HepG2 (cell line): ENCODE results near the gene CHD9. TPM values are rescaled to one million over a fixed set of nuclear protein-coding genes. Genes with fewer than 3 reads are reported as not detected.

ENCODE experiments used
- GABPA ChIP-seq, 2 experiments: IDR thresholded peaks; 2 replicates each; pipeline ENCODE4 v1.6.1; 2011 to 2016; ENCODE audit warnings: low read depth in 2 of 2, low read length in 1 of 2, missing biosample characterization in 1 of 2, missing genetic modification characterization in 1 of 2
- HOXA9 ChIP-seq: sonication (generic); formaldehyde crosslinking; IDR thresholded peaks from 2 replicates; pipeline ENCODE4 v1.8.1; 2022; ENCODE audit warnings: missing genetic modification reagents, mild to moderate bottlenecking, moderate library complexity, borderline replicate concordance
- SCMH1 ChIP-seq: sonication (generic); formaldehyde crosslinking; IDR thresholded peaks from 2 replicates; pipeline ENCODE4 v1.9.0; 2021; ENCODE audit warnings: missing genetic modification reagents, mild to moderate bottlenecking, borderline replicate concordance
- ZC3H4 ChIP-seq: sonication (generic); formaldehyde crosslinking; IDR thresholded peaks from 2 replicates; pipeline ENCODE4 v1.4.0; 2020; ENCODE audit warnings: missing genetic modification reagents, borderline replicate concordance
- ZIK1 ChIP-seq: sonication (generic); formaldehyde crosslinking; IDR thresholded peaks from 2 replicates; pipeline ENCODE4 v1.5.0; 2020; ENCODE audit warnings: mild to moderate bottlenecking, low read depth, missing genetic modification reagents, borderline replicate concordance
- ZNF260 ChIP-seq: sonication (generic); formaldehyde crosslinking; IDR thresholded peaks from 2 replicates; pipeline ENCODE4 v1.4.0; 2020; ENCODE audit warnings: missing genetic modification reagents, low read depth, mild to moderate bottlenecking, borderline replicate concordance
- ZNF333 ChIP-seq: sonication (generic); formaldehyde crosslinking; IDR thresholded peaks from 2 replicates; pipeline ENCODE4 v1.4.0; 2020; ENCODE audit warnings: mild to moderate bottlenecking, missing genetic modification reagents, borderline replicate concordance
- ZNF451 ChIP-seq: sonication (generic); formaldehyde crosslinking; IDR thresholded peaks from 2 replicates; pipeline ENCODE4 v1.5.0; 2020; ENCODE audit warnings: mild to moderate bottlenecking, missing genetic modification reagents
- ZNF589 ChIP-seq: sonication (generic); formaldehyde crosslinking; conservative IDR thresholded peaks from 2 replicates; pipeline ENCODE4 v1.8.0; 2022; ENCODE audit warnings: mild to moderate bottlenecking, moderate library complexity, missing genetic modification reagents
- ZNF660 ChIP-seq: sonication (generic); formaldehyde crosslinking; IDR thresholded peaks from 2 replicates; pipeline ENCODE4 v1.5.1; 2020; ENCODE audit warnings: mild to moderate bottlenecking, low read depth, missing genetic modification reagents, borderline replicate concordance
- polyA plus RNA-seq, 8 experiments: library from polyadenylated mRNA; depleted of rRNA in 3 of 8; stranded (reverse) in 7 of 8; unstranded in 1 of 8; fragments of >200 nt; fragmentation: Illumina TruSeq in 4 of 8; extraction: Trizol in 4 of 8; gene quantifications; 2 replicates each; pipeline versions ENCODE4 v1.2.1 to v1.2.3, GENCODE V29; 2011 to 2016; ENCODE audit warnings: low read depth in 4 of 8, missing spikeins in 1 of 8, mixed read lengths in 1 of 8; ENCODE audit not compliant: insufficient read depth in 1 of 8
- total RNA-seq, 5 experiments: library from RNA; depleted of rRNA; stranded (reverse); fragments of >200 nt; fragmentation: Illumina TruSeq; extraction: Trizol; gene quantifications; 2 replicates each; pipeline ENCODE4 v1.2.3, GENCODE V29; 2016; ENCODE audit warnings: low read depth in 1 of 5
- TF ChIP-seq, protein P1 (sequence below): fragments of 450-650 bp; IDR thresholded peaks from 2 replicates; pipeline ENCODE4 v1.6.1; 2017
- TF ChIP-seq, protein P2 (sequence below): sonication (generic); formaldehyde crosslinking; IDR thresholded peaks from 2 replicates; pipeline ENCODE4 v1.8.0; 2022; ENCODE audit warnings: missing genetic modification reagents, low read depth, mild to moderate bottlenecking, borderline replicate concordance
- TF ChIP-seq, protein P3 (sequence below): sonication (generic); formaldehyde crosslinking; IDR thresholded peaks from 2 replicates; pipeline ENCODE4 v1.8.1; 2023; ENCODE audit warnings: missing genetic modification reagents, inconsistent platforms, borderline replicate concordance
- TF ChIP-seq, protein P4 (sequence below): sonication (generic); formaldehyde crosslinking; IDR thresholded peaks from 2 replicates; pipeline ENCODE4 v1.5.1; 2020; ENCODE audit warnings: missing genetic modification reagents, mild to moderate bottlenecking, borderline replicate concordance

CHD9 gene
- total and polyA plus RNA-seq, 2 of the 13 experiments (the other 11 are each of a cell fraction or from before 2014, with no cell fraction given), result 23.4 to 27.7 TPM

DNA sequence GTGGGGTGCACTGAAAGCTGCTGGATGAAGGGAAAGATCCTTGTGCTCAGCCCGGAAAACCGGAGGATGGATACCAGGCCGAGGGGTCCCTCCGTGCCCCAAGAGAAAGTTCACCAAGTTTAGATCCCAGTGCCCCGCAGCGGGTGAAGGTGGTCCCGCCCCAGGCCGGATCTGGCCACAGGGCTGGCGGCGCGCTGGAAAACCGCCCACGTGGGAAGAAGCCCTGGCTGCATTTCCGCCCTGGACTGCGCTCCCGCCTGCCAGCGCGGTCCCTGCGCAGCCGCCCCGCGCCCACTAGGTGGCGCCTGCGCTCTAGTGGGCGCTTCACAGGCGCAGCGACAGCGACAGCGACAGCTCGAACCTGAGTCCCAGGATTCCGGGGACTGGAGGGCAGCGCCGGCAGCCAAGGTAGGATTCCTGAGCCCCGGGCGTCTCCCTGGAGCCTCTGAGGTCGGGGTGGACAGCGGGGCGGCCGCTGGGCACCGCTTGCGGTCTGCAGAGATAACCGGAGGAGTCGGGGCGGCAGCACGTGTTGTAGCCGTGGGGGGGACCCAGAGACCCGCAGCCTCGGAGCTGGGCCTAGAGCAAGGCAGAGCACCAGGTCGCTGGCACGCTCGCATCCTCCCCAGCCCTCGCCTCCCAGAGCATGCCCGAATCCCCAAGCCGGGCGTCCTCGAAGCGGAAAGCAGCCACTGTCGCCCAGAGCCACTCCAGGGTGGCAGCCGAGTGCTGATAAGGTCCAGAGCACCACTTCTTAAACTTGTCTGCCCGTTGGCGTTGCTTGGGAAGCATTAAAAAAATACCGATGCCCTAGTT is at the start of gene CHD9 (continued):
- TF ChIP-seq ZNF333 (CRISPR knock-in tag) (peak; percentile 87; the same call in 1 of the 2 replicates), ZNF589 (CRISPR knock-in tag) (peak; percentile 39; the same call in 1 of the 2 replicates), HOXA9 (CRISPR knock-in tag) (peak; percentile 62; the same call in 1 of the 2 replicates), ZNF260 (CRISPR knock-in tag) (no peak), ZIK1 (CRISPR knock-in tag) (peak; percentile 62; the same call in 1 of the 2 replicates), ZC3H4 (CRISPR knock-in tag) (peak; percentile 72; the same call in 1 of the 2 replicates), SCMH1 (CRISPR knock-in tag) (no peak), ZNF451 (CRISPR knock-in tag) (peak; percentile 90), ZNF660 (CRISPR knock-in tag) (0 out of 2 replicates have a peak, but pooled peaks have one; percentile 38), GABPA (IDR thresholded peaks at IDR 0.05; ENCODE audit: low read depth, low read length) (peak; percentile 62), GABPA (CRISPR knock-in tag; IDR thresholded peaks at IDR 0.05; ENCODE audit: low read depth) (peak; percentile 78)
- TF ChIP-seq, protein P1, sequence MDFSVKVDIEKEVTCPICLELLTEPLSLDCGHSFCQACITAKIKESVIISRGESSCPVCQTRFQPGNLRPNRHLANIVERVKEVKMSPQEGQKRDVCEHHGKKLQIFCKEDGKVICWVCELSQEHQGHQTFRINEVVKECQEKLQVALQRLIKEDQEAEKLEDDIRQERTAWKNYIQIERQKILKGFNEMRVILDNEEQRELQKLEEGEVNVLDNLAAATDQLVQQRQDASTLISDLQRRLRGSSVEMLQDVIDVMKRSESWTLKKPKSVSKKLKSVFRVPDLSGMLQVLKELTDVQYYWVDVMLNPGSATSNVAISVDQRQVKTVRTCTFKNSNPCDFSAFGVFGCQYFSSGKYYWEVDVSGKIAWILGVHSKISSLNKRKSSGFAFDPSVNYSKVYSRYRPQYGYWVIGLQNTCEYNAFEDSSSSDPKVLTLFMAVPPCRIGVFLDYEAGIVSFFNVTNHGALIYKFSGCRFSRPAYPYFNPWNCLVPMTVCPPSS, result no peak
- TF ChIP-seq, protein P2, sequence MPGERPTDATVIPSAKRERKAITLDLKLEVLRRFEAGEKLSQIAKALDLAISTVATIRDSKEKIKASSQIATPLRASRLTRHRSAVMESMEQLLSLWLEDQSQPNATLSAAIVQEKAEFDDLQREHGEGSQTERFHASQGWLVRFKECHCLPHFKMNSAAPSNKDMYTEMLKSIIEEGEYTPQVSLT (CRISPR knock-in tag), result no peak; the same call in 1 of the 2 replicates
- TF ChIP-seq, protein P3, sequence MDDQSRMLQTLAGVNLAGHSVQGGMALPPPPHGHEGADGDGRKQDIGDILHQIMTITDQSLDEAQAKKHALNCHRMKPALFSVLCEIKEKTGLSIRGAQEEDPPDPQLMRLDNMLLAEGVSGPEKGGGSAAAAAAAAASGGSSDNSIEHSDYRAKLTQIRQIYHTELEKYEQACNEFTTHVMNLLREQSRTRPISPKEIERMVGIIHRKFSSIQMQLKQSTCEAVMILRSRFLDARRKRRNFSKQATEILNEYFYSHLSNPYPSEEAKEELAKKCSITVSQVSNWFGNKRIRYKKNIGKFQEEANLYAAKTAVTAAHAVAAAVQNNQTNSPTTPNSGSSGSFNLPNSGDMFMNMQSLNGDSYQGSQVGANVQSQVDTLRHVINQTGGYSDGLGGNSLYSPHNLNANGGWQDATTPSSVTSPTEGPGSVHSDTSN, result no peak
- TF ChIP-seq, protein P4, sequence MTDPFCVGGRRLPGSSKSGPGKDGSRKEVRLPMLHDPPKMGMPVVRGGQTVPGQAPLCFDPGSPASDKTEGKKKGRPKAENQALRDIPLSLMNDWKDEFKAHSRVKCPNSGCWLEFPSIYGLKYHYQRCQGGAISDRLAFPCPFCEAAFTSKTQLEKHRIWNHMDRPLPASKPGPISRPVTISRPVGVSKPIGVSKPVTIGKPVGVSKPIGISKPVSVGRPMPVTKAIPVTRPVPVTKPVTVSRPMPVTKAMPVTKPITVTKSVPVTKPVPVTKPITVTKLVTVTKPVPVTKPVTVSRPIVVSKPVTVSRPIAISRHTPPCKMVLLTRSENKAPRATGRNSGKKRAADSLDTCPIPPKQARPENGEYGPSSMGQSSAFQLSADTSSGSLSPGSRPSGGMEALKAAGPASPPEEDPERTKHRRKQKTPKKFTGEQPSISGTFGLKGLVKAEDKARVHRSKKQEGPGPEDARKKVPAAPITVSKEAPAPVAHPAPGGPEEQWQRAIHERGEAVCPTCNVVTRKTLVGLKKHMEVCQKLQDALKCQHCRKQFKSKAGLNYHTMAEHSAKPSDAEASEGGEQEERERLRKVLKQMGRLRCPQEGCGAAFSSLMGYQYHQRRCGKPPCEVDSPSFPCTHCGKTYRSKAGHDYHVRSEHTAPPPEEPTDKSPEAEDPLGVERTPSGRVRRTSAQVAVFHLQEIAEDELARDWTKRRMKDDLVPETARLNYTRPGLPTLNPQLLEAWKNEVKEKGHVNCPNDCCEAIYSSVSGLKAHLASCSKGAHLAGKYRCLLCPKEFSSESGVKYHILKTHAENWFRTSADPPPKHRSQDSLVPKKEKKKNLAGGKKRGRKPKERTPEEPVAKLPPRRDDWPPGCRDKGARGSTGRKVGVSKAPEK (CRISPR knock-in tag), result peak; percentile 98
